H1 (cell line): ENCODE results near the gene CRB2. TPM values are rescaled to one million over a fixed set of nuclear protein-coding genes. Genes with fewer than 3 reads are reported as not detected.

Experiments used
- CTCF ChIA-PET: fragments of 300-600 bp; sonication (Branson Sonifier 250); formaldehyde crosslinking; loops from one replicate; lab custom pipeline; 2021; ENCODE audit not compliant: partially characterized antibody; lab: Charles Lee
- POLR2A ChIA-PET: fragments of 300-600 bp; sonication (Branson Sonifier 250); formaldehyde crosslinking; loops from one replicate; lab custom pipeline; 2021; ENCODE audit warnings: inconsistent platforms; ENCODE audit not compliant: partially characterized antibody; lab: Charles Lee
- DNase-seq, 2 experiments: peaks; one replicate each; pipeline versions ENCODE4 v3.0.0 to v3.0.0-alpha.2; 2010 to 2022; ENCODE audit warnings: low spot score in 2 of 2, low read depth in 1 of 2, mixed read lengths in 1 of 2
- FAIRE-seq: peaks from 2 replicates; lab custom pipeline; 2011; peaks lifted over from hg19 to GRCh38; lab: Jason Lieb, UNC
- H2AFZ ChIP-seq: 2 replicates; pipeline ENCODE4 v1.8.1; 2012; ENCODE audit warnings: low read length, inconsistent platforms
- H2AK5ac ChIP-seq: 2 replicates; pipeline ENCODE4 v1.6.1; 2013; ENCODE audit warnings: low read depth, low read length
- H2BK120ac ChIP-seq: replicated peaks from 2 replicates; pipeline ENCODE3; 2013; ENCODE audit warnings: low read depth, low read length, inconsistent platforms
- H2BK12ac ChIP-seq: 2 replicates; pipeline ENCODE4 v1.6.1; 2013; ENCODE audit warnings: low read depth, low read length
- H2BK15ac ChIP-seq: 2 replicates; pipeline ENCODE4 v1.6.1; 2013; ENCODE audit warnings: low read length
- H2BK20ac ChIP-seq: 2 replicates; pipeline ENCODE4 v1.6.1; 2013; ENCODE audit warnings: low read length
- H2BK5ac ChIP-seq: 2 replicates; pipeline ENCODE4 v1.6.1; 2013; ENCODE audit warnings: low read depth, low read length
- H3K14ac ChIP-seq: 2 replicates; pipeline ENCODE4 v1.6.1; 2013; ENCODE audit warnings: inconsistent platforms; ENCODE audit not compliant: insufficient read length
- H3K18ac ChIP-seq: 2 replicates; pipeline ENCODE4 v1.6.1; 2013; ENCODE audit warnings: low read length; ENCODE audit errors: extremely low read depth
- H3K23ac ChIP-seq: 2 replicates; pipeline ENCODE4 v1.6.1; 2013; ENCODE audit warnings: inconsistent platforms; ENCODE audit not compliant: insufficient read length
- H3K23me2 ChIP-seq: 2 replicates; pipeline ENCODE4 v1.6.1; 2013; ENCODE audit warnings: low read depth, low read length
- H3K27ac ChIP-seq: 2 replicates; pipeline ENCODE4 v1.6.1; 2011; ENCODE audit warnings: low read depth, low read length, inconsistent platforms
- H3K27me3 ChIP-seq, 4 experiments: replicated peaks in 1 of 4; 1 replicate in 1 of 4; 2 replicates in 3 of 4; pipeline versions ENCODE4 v1.6.1 to v1.8.1; 2011 to 2013; ENCODE audit warnings: low read length in 3 of 4, mild to moderate bottlenecking in 3 of 4, inconsistent platforms in 2 of 4, mixed read lengths in 2 of 4, moderate library complexity in 1 of 4; ENCODE audit not compliant: control insufficient read depth in 3 of 4, insufficient read depth in 3 of 4; ENCODE audit errors: extremely low read depth in 1 of 4
- H3K36me3 ChIP-seq, 4 experiments: 2 replicates each; pipeline versions ENCODE4 v1.6.1 to v1.8.1; 2011 to 2013; ENCODE audit warnings: mild to moderate bottlenecking in 4 of 4, low read length in 3 of 4, moderate library complexity in 2 of 4, control low read depth in 1 of 4, inconsistent platforms in 1 of 4; ENCODE audit not compliant: insufficient read depth in 4 of 4, control insufficient read depth in 2 of 4
- H3K4ac ChIP-seq: replicated peaks from 2 replicates; pipeline ENCODE3; 2013; ENCODE audit warnings: low read length, low read depth, mixed read lengths, inconsistent platforms; ENCODE audit not compliant: insufficient read length
- H3K4me1 ChIP-seq, 4 experiments: replicated peaks in 1 of 4; 1 replicate in 1 of 4; 2 replicates in 3 of 4; pipeline versions ENCODE4 v1.6.1 to v1.8.1; 2011 to 2013; ENCODE audit warnings: low read length in 3 of 4, inconsistent platforms in 2 of 4, mixed read lengths in 1 of 4; ENCODE audit not compliant: insufficient read depth in 4 of 4, control insufficient read depth in 3 of 4
- H3K4me2 ChIP-seq, 2 experiments: 2 replicates each; pipeline versions ENCODE4 v1.6.1 to v1.8.1; 2011 to 2013; ENCODE audit warnings: low read depth in 2 of 2, low read length in 2 of 2, control low read depth in 1 of 2, inconsistent platforms in 1 of 2, mild to moderate bottlenecking in 1 of 2; ENCODE audit not compliant: insufficient read depth in 1 of 2
- H3K4me3 ChIP-seq, 4 experiments: fragments of 200-600, 300-600 bp in 1 of 4; sonication (generic), shearing (Covaris generic), sonication (Bioruptor Twin) in 1 of 4; 2 replicates each; pipeline versions ENCODE4 v1.5.1 to v1.8.1; 2011 to 2016; ENCODE audit warnings: low read length in 4 of 4, low read depth in 3 of 4, control low read depth in 2 of 4, inconsistent platforms in 2 of 4, mild to moderate bottlenecking in 2 of 4, mixed read lengths in 1 of 4, moderate library complexity in 1 of 4; ENCODE audit not compliant: insufficient read depth in 2 of 4; ENCODE audit errors: extremely low read depth in 1 of 4
- H3K56ac ChIP-seq: replicated peaks from 2 replicates; pipeline ENCODE3; 2013; ENCODE audit warnings: low read depth, mild to moderate bottlenecking, mixed read lengths, low read length, inconsistent platforms; ENCODE audit not compliant: insufficient read length
- H3K79me1 ChIP-seq: 2 replicates; pipeline ENCODE4 v1.6.1; 2013; ENCODE audit warnings: low read depth, low read length, control low read depth
- H3K79me2 ChIP-seq, 2 experiments: 2 replicates each; pipeline versions ENCODE4 v1.6.1 to v1.8.1; 2012 to 2013; ENCODE audit warnings: low read length in 2 of 2, mild to moderate bottlenecking in 2 of 2, inconsistent platforms in 1 of 2; ENCODE audit not compliant: insufficient read depth in 2 of 2, control insufficient read depth in 1 of 2
- H3K9ac ChIP-seq, 4 experiments: replicated peaks in 1 of 4; 1 replicate in 1 of 4; 2 replicates in 3 of 4; pipeline versions ENCODE4 v1.6.1 to v1.8.1; 2011 to 2013; ENCODE audit warnings: low read depth in 3 of 4, low read length in 3 of 4, control low read depth in 2 of 4, mild to moderate bottlenecking in 2 of 4, moderate library complexity in 2 of 4, inconsistent platforms in 1 of 4; ENCODE audit errors: extremely low read depth in 1 of 4
- H3K9me3 ChIP-seq, 2 experiments: 2 replicates each; pipeline versions ENCODE4 v1.6.1 to v1.8.1; 2012 to 2013; ENCODE audit warnings: mild to moderate bottlenecking in 2 of 2, moderate library complexity in 2 of 2, control low read depth in 1 of 2, inconsistent platforms in 1 of 2, low read depth in 1 of 2, low read length in 1 of 2, mixed read lengths in 1 of 2; ENCODE audit not compliant: insufficient read depth in 2 of 2
- H4K20me1 ChIP-seq, 2 experiments: replicated peaks in 1 of 2; 2 replicates each; pipeline versions ENCODE3 to v1.8.1; 2011 to 2013; ENCODE audit warnings: inconsistent platforms in 2 of 2, low read length in 2 of 2, mild to moderate bottlenecking in 1 of 2; ENCODE audit not compliant: insufficient read depth in 2 of 2, control insufficient read depth in 1 of 2
- H4K5ac ChIP-seq: 2 replicates; pipeline ENCODE4 v1.6.1; 2013; ENCODE audit warnings: low read length, low read depth, mixed read lengths, inconsistent platforms; ENCODE audit not compliant: insufficient read length
- H4K8ac ChIP-seq: 2 replicates; pipeline ENCODE4 v1.8.0; 2013; ENCODE audit warnings: mild to moderate bottlenecking, moderate library complexity, low read length, inconsistent platforms; ENCODE audit not compliant: insufficient read depth; ENCODE audit errors: extremely low read depth
- H4K91ac ChIP-seq: replicated peaks from 2 replicates; pipeline ENCODE3; 2013; ENCODE audit warnings: low read length, mixed read lengths, inconsistent platforms; ENCODE audit not compliant: insufficient read length
- KDM1A ChIP-seq: fragments of 200-600, 300-600 bp; sonication (generic); IDR thresholded peaks from 2 replicates; pipeline ENCODE4 v1.7.1; 2016; ENCODE audit warnings: mild to moderate bottlenecking, low read length, borderline replicate concordance
- SRF ChIP-seq: IDR thresholded peaks from 2 replicates; pipeline ENCODE4 v1.6.1; 2011; ENCODE audit warnings: mild to moderate bottlenecking, low read depth, low read length, moderate library complexity
- WGBS, 2 experiments: shearing (Covaris generic) in 1 of 2; methylation state at CpG; one replicate each; pipeline versions ENCODE4 v1.1.6 to v1.1.7; 2013 to 2015; ENCODE audit warnings: low lambda C conversion rate in 2 of 2, mixed read lengths in 2 of 2, inconsistent platforms in 1 of 2, low coverage in 1 of 2, missing lambda C conversion rate in 1 of 2; ENCODE audit not compliant: insufficient replicate concordance in 2 of 2, insufficient coverage in 1 of 2, insufficient read length in 1 of 2; ENCODE audit errors: extremely low coverage in 1 of 2, missing lambda C conversion rate in 1 of 2; 5-methylcytosine and 5-hydroxymethylcytosine counted together
- polyA plus RNA-seq, 7 experiments: library from polyadenylated mRNA; depleted of rRNA in 3 of 7; stranded (reverse) in 5 of 7; unstranded in 2 of 7; fragments of >200 nt in 5 of 7; fragments of 200-250 nt in 2 of 7; gene quantifications; 1 replicate in 5 of 7; 2 replicates in 1 of 7; 4 replicates in 1 of 7; pipeline versions ENCODE4 v1.2.1 to v1.2.3, GENCODE V29; 2011 to 2013; ENCODE audit warnings: missing spikeins in 2 of 7, mixed read lengths in 2 of 7
- total RNA-seq: library from RNA; stranded (reverse); fragmentation: NEBNext Ultra II Directional; extraction: Animal tissue kit (Norgen Biotek cat#: 25700); gene quantifications from 2 replicates; pipeline ENCODE4 v1.2.1, GENCODE V29; 2021

The CRB2 gene
- total and polyA plus RNA-seq, 2 of the 8 experiments (the other 6 are each of a cell fraction or from before 2014, with no cell fraction given), result 4.0 to 8.4 TPM

- no peaks in the 10 kb centered on the region for H3K79me1 ChIP-seq
- TF ChIP-seq SRF (no peak), KDM1A (peak; percentile 60; the same call in 1 of the 2 replicates)
- no peak overlapping the region for H3K27ac ChIP-seq
- no peak overlapping the region for H3K18ac ChIP-seq
- H3K79me2 ChIP-seq, result no peaks in the 10 kb centered on the region
- no peak overlapping the region for H4K91ac ChIP-seq
- no peak overlapping the region for H2BK20ac ChIP-seq
- no peak overlapping the region for H3K4me3 ChIP-seq
- H2AFZ ChIP-seq, result no peak overlapping the region
- no peak overlapping the region for H3K14ac ChIP-seq
- FAIRE-seq, result no peak
- no peak overlapping the region for H2BK15ac ChIP-seq
- no peak for DNase-seq
- WGBS, 2 experiments, result 91% methylated on average over 6 of the region's 6 CpGs; no CpG with 5 or more reads in 1 of the 2 experiments
- H2BK120ac ChIP-seq, result no peak overlapping the region
- CTCF ChIA-PET, result interaction anchor here (0.6 to 5.9 kb wide), 9 partner anchors 9 to 613 kb away, joined by 3 to 64 read pairs (median 4); no protein-coding TSS in a partner anchor
- H2BK5ac ChIP-seq, result no peak overlapping the region
- peak overlapping the region; percentile 16; the same call in 1 of the 2 replicates for H4K8ac ChIP-seq
- no peak overlapping the region for H3K4ac ChIP-seq
- no peak overlapping the region for H3K9ac ChIP-seq
- H2BK12ac ChIP-seq, result 0 out of 2 replicates have a peak overlapping the region, but pooled peaks have one; percentile 31
- H4K5ac ChIP-seq, result no peak overlapping the region
- H3K4me2 ChIP-seq, result no peak overlapping the region
- no peaks in the 10 kb centered on the region for H3K9me3 ChIP-seq
- H3K23ac ChIP-seq, result no peak overlapping the region
- no peaks in the 10 kb centered on the region for H4K20me1 ChIP-seq
- peaks cover 5 to 14% (median 11%) of the 10 kb centered on the region in 4 experiments for H3K4me1 ChIP-seq
- POLR2A ChIA-PET, result interaction anchor here (1.2 kb wide), 1 partner anchor 11 kb away, joined by 3 read pairs; no protein-coding TSS in a partner anchor
- no peaks in the 10 kb centered on the region for H3K36me3 ChIP-seq
- H3K23me2 ChIP-seq, result no peaks in the 10 kb centered on the region
- no peaks in the 10 kb centered on the region for H3K27me3 ChIP-seq
- H2AK5ac ChIP-seq, result no peak overlapping the region
- H3K56ac ChIP-seq, result no peak overlapping the region
Measured at GRCh38 chr9:123424552-123425225, 68.7 kb downstream of the CRB2 start.
